Psoas muscle (tissue), 8 donors: ENCODE measurements around the gene MEIS2. TPM values are rescaled to one million over a fixed set of nuclear protein-coding genes. Genes with fewer than 3 reads are reported as not detected.

Experiments
- ATAC-seq, 4 donors: fragments of 200-7000 bp; cut with Tn5 transposase; one replicate each; pipeline ENCODE4 v1.9.1; 2020; ENCODE audit warnings: moderate library complexity in 3 of 4, mild to moderate bottlenecking in 2 of 4
- DNase-seq, 2 donors: peaks; one replicate each; pipeline ENCODE4 v3.0.0-alpha.2; 2020
- H3K27ac ChIP-seq: fragments of 200-600 bp; one replicate; pipeline ENCODE4 v1.8.0; 2022
- H3K27me3 ChIP-seq, 3 donors: fragments of 200-600 bp in 1 of 3; one replicate each; pipeline versions ENCODE4 v1.6.1 to v1.8.0; 2013 to 2022; ENCODE audit warnings: low read length in 2 of 3, mild to moderate bottlenecking in 2 of 3, moderate library complexity in 1 of 3; ENCODE audit not compliant: insufficient read depth in 3 of 3
- H3K36me3 ChIP-seq, 2 donors: fragments of 200-600 bp in 1 of 2; one replicate each; pipeline versions ENCODE4 v1.6.1 to v1.8.0; 2013 to 2022; ENCODE audit warnings: low read depth in 1 of 2, mild to moderate bottlenecking in 1 of 2, moderate library complexity in 1 of 2; ENCODE audit not compliant: insufficient read depth in 1 of 2
- H3K4me1 ChIP-seq: fragments of 200-600 bp; one replicate; pipeline ENCODE4 v1.8.0; 2022
- H3K4me3 ChIP-seq: fragments of 200-600 bp; one replicate; pipeline ENCODE4 v1.8.0; 2022; ENCODE audit warnings: mild to moderate bottlenecking
- H3K9me3 ChIP-seq: fragments of 200-600 bp; one replicate; pipeline ENCODE4 v1.8.0; 2022
- WGBS, 3 donors: extraction: QIAGEN DNeasy Blood & Tissue Kit; methylation state at CpG; one replicate each; pipeline versions ENCODE4 v1.1.6 to v1.1.7; 2013; 5-methylcytosine and 5-hydroxymethylcytosine counted together
- intact Hi-C, 2 donors: fragments of 100-400 bp; cut with DNase I; formaldehyde crosslinking; loops; one replicate each; pipeline versions ENCODE4 v1.11.0 to v1.14.2; 2022
- polyA plus RNA-seq, 3 donors: library from polyadenylated mRNA; stranded (reverse); fragments of 200-250 nt; gene quantifications; one replicate each; pipeline ENCODE4 v1.2.3, GENCODE V29; 2013
- total RNA-seq, 4 donors: library from RNA; stranded (reverse); fragmentation: NEBNext Ultra II Directional in 2 of 4; extraction: Animal tissue kit (Norgen Biotek cat#: 25700) in 2 of 4; gene quantifications; one replicate each; pipeline versions ENCODE4 v1.2.1 to v1.2.4, GENCODE V29; 2021 to 2023
- TF ChIP-seq, protein P1 (sequence below): fragments of 200-600 bp; IDR thresholded peaks from one replicate; pipeline ENCODE4 v1.8.0; 2022; ENCODE audit warnings: antibody characterized with exemption
- donor health status: healthy with polysubstance abuse.
- donor health status: DM: no; HTN: no; CAD: no; lungs with moderate emphysema.
- donor health status: Bipolar disorder and iron deficiency.
- donor health status: healthy.
- donor health status: DM: yes; HTN: yes; CAD: no.
- donor health status: DM: no; HTN: no; CAD: no.
- donor health status: DM: no; HTN: no; CAD: no.
- donor health status: DM: yes; HTN: yes; CAD: no.

The MEIS2 gene
- total and polyA plus RNA-seq, 7 donors: 0.42 to 24.3 (median 1.9) TPM

- ATAC-seq: no peak
- 92 to 94% (median 93%) methylated on average over 2 of the region's 2 CpGs for WGBS, 3 donors
- no peaks in the 10 kb centered on the region for H3K9me3 ChIP-seq
- DNase-seq: no peak
- H3K27ac ChIP-seq: no peak overlapping the region
- intact Hi-C loops: loop anchor here (5.0 to 10.0 kb wide), 3 partner anchors 41 to 1618 kb away; no protein-coding TSS in a partner anchor
- no peak overlapping the region for H3K4me3 ChIP-seq
- H3K4me1 ChIP-seq: no peaks in the 10 kb centered on the region
- TF ChIP-seq, protein P1, sequence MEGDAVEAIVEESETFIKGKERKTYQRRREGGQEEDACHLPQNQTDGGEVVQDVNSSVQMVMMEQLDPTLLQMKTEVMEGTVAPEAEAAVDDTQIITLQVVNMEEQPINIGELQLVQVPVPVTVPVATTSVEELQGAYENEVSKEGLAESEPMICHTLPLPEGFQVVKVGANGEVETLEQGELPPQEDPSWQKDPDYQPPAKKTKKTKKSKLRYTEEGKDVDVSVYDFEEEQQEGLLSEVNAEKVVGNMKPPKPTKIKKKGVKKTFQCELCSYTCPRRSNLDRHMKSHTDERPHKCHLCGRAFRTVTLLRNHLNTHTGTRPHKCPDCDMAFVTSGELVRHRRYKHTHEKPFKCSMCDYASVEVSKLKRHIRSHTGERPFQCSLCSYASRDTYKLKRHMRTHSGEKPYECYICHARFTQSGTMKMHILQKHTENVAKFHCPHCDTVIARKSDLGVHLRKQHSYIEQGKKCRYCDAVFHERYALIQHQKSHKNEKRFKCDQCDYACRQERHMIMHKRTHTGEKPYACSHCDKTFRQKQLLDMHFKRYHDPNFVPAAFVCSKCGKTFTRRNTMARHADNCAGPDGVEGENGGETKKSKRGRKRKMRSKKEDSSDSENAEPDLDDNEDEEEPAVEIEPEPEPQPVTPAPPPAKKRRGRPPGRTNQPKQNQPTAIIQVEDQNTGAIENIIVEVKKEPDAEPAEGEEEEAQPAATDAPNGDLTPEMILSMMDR: no peak
- no peaks in the 10 kb centered on the region for H3K36me3 ChIP-seq
- H3K27me3 ChIP-seq: peaks cover 0 to 3% (median 0%) of the 10 kb centered on the region in 3 donors
These were observed 32.6 kb upstream of the MEIS2 start for GRCh38 chr15:37132826-37133417.

GRCh38 chr15:37131621-37132020, 31.3 kb upstream of the MEIS2 start:
- H3K4me3 ChIP-seq: no peak overlapping the region
- H3K9me3 ChIP-seq: no peaks in the 10 kb centered on the region
- TF ChIP-seq, protein P1: no peak
- DNase-seq (no peak), ATAC-seq (no peak)
- no peaks in the 10 kb centered on the region for H3K4me1 ChIP-seq
- 61 to 65% (median 62%) methylated on average over 2 of the region's 2 CpGs for WGBS, 3 donors
- intact Hi-C loops: loop anchor here (5.0 to 10.0 kb wide), 3 partner anchors 39 to 1617 kb away; no protein-coding TSS in a partner anchor
- no peaks in the 10 kb centered on the region for H3K36me3 ChIP-seq
- H3K27ac ChIP-seq: no peak overlapping the region
- H3K27me3 ChIP-seq: peaks cover 0 to 3% (median 0%) of the 10 kb centered on the region in 3 donors

- ATAC-seq (no peak), DNase-seq (no peak)
- 34 to 58% (median 44%) methylated on average over 4 of the region's 4 CpGs for WGBS, 3 donors
- Histone ChIP-seq H3K36me3 (no peaks in the 10 kb centered on the region), H3K4me1 (no peaks in the 10 kb centered on the region), H3K27me3 (peaks cover 0 to 3% (median 0%) of the 10 kb centered on the region in 3 donors), H3K27ac (no peak overlapping the region), H3K9me3 (no peaks in the 10 kb centered on the region), H3K4me3 (no peak overlapping the region)
- intact Hi-C loops: loop anchor here (5.0 to 10.0 kb wide), 3 partner anchors 38 to 1616 kb away; no protein-coding TSS in a partner anchor
- TF ChIP-seq, protein P1: no peak
These were observed 30.0 kb upstream of the MEIS2 start for GRCh38 chr15:37130356-37130755.

- TF ChIP-seq, protein P1: no peak
- Histone ChIP-seq H3K27ac (no peak overlapping the region), H3K4me3 (no peak overlapping the region), H3K4me1 (no peaks in the 10 kb centered on the region), H3K27me3 (peaks cover 0 to 13% (median 0%) of the 10 kb centered on the region in 3 donors), H3K9me3 (no peaks in the 10 kb centered on the region), H3K36me3 (no peaks in the 10 kb centered on the region)
- intact Hi-C loops: no loop called here
- DNase-seq: no peak
- 68 to 76% (median 68%) methylated on average over 4 of the region's 4 CpGs for WGBS, 3 donors
- ATAC-seq: no peak
These were observed 24.8 kb upstream of the MEIS2 start for GRCh38 chr15:37125143-37125542.

DNA sequence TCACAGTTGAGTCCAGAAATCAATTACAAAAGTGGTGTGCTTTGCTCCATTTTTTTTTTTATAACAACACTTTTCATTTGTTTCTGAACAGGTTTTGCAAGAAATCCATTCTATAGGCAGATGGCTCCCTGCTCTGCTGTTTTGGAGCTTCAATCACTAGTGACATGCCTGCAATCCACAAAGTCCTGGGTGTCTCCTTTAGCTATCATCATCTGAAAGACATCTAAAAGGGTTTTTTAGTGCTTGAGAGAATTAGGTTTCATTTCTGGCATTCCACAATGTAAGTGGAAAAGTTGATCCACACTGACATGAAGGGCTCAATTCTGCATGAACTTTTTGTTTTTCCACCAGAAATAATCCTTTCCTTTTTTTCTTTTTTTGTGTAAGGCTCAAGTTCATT, 24.0 kb upstream of the MEIS2 start:
- Histone ChIP-seq H3K4me3 (no peak overlapping the region), H3K36me3 (no peaks in the 10 kb centered on the region), H3K4me1 (no peaks in the 10 kb centered on the region), H3K9me3 (no peaks in the 10 kb centered on the region), H3K27me3 (peaks cover 0 to 13% (median 0%) of the 10 kb centered on the region in 3 donors), H3K27ac (no peak overlapping the region)
- DNase-seq (no peak), ATAC-seq (no peak)
- intact Hi-C loops: no loop called here
- TF ChIP-seq, protein P1: no peak
